Measurements from ENCODE around the gene NFIC.
"Not testable (repeated sequence)": the region's sequence is repeated elsewhere in the genome, so short reads cannot be mapped to it uniquely, and the experiment has no call there.

Gene NFIC

DNA sequence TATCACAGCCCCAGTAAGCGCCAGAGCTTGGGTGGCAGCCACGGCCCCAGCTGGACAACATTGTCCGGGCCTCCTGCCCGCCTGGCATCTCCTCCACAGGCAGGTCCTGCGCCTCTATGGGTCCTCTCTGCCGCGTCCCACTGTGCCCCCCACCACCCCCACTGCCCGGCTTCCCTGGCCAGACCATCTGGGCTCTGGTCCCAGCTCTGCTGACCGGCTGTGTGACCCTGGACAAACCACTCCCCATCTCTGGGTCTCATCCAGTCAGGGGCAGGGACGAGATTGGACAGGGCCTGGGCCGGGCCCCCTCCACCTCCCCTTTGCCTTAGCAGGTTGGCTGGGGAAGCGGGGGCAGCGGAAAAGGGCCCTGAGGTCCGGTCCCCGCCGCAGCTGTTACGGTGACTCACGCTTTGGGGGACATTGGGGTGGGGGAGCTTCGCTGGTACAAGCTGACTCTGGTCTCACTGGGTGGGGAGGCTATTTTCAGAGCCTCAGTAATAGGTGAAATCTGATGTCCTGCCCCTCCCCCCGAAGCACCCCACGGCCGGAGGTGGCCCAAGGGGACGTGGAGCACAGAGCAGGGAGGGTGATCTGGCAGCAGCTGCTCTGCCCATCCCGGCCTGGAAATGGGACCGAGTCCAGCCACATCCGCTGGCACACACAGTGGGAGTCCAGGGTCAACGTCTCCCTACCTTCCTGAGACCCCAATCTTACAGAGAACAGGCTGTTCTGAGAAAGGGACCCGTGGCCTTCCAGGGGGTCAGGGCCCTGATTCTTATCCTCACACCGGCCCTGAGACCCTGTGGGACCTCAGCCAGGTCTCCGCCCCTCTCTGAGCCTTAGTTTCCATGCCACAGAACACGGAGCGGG lies 9.1 kb downstream of the NFIC start:
- DNase-seq = peak; percentile 26

DNA sequence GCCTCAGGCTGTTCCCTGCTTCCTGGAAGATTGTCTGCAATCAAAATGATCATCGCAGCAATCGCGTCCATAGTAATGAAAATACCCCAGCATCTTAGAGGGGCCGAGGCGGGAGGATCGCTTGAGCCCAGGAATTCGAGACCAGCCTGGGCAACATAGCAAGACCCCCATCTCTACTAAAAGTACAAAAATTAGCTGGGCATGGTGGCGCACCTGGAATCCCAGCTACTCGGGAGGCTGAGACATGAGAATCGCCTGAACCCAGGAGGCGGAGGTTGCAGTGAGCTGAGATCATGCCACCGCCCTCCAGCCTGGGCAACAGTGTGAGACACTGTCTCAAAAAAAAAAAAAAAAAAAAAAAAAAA lies 9.7 kb downstream of the NFIC start:
- not testable (repeated sequence) for DNase-seq

DNA sequence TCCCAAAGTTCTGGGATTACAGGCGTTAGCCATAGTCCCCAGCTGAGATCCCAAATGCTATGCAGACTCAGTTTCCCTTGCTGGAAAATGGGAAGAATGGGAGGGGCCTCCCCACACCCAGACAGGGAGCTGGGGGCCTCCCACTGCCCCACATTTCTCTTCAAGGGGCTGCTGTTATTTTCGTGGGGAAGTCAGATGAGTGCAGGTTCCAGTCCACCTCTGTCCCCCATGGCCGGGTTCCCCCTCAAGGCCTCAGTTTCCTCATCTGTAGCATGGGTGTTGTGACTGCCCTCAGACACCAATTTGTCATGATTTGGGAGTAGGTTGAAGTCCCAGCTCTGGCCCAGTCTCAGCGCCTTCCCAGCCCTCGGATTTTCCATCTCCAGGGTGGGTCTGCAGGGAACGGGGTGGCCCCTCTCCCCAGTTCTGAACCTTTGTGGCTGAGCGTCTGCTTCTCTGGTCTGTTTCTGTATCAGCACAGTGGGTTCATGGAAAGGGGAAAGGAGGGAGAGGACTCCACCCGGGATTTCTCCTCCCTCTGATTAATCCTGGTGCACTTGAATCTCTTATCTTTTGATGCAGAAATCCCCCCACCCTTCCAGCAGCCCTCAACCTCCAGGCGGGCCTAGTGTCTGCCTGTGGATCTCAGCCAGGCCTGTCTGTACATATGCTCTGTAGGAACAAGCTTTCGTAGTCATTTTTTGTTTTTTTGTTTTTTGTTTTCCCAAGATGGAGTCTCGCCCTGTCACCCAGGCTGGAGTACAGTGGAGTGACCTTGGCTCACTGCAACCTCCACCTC lies 12.2 kb downstream of the NFIC start:
- DNase-seq = no peak

DNA sequence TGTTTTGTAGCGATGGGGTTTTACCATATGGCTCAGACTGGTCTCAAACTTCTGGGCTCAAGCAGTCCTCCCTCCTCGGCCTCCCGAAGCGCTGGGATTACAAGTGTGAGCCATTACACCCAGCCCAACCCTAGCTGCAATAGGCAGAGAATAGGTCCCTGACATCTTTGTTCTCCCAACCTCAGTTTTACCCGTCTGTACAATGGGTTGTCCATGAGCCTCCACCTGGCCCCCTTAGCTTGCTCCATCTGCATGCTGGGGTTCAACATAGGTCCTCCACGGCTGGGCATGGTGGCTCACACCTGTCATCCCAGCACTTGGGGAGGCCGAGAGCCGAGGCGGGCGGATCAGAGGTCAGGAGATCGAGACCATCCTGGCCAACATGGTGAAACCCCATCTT lies 14.4 kb downstream of the NFIC start:
- no peak for DNase-seq

DNA sequence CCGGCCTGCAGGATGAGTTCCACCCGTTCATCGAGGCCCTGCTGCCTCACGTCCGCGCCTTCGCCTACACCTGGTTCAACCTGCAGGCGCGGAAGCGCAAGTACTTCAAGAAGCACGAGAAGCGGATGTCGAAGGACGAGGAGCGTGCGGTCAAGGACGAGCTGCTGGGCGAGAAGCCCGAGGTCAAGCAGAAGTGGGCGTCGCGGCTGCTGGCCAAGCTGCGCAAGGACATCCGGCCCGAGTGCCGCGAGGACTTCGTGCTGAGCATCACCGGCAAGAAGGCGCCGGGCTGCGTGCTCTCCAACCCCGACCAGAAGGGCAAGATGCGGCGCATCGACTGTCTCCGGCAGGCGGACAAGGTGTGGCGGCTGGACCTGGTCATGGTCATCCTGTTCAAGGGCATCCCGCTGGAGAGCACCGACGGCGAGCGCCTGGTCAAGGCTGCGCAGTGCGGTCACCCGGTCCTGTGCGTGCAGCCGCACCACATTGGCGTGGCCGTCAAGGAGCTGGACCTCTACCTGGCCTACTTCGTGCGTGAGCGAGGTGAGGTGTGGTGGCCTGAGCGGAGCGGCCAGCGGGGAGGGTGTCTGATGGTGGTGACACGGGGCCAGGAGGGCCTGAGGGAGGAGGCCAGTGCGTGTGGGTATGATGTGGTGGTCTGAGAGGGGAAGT lies 15.5 kb downstream of the NFIC start:
- DNase-seq = no peak

DNA sequence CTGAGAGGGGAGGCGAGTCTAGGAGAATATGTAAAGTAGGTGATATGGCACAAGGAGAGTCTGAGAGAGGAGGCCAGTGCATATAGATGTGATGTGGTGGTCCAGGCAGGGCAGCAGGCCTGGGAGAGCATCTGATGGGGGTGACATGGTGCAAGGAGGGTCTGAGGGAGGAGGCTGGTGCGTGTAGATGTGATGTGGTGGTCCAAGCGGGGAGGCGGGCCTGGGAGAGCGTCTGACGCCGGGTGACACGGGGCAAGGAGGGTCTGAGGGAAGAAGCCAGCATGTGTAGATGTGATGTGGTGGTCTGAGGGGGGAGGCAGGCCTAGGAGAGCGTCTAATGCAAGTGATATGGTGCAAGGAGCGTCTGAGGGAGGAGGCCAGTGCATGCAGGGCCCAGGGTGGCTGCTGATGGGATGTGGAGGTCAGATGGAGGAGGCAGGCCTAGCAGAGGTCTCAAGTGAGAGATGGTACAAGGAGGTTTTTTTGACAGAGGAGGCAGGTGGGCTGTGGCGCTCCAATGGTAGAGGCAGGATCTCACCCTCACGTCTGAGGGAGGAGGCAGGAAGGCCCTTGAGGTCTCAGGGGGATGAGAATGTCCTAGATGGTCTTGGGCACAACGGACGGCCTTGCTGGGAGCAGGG lies 16.2 kb downstream of the NFIC start:
- DNase-seq = no peak

DNA sequence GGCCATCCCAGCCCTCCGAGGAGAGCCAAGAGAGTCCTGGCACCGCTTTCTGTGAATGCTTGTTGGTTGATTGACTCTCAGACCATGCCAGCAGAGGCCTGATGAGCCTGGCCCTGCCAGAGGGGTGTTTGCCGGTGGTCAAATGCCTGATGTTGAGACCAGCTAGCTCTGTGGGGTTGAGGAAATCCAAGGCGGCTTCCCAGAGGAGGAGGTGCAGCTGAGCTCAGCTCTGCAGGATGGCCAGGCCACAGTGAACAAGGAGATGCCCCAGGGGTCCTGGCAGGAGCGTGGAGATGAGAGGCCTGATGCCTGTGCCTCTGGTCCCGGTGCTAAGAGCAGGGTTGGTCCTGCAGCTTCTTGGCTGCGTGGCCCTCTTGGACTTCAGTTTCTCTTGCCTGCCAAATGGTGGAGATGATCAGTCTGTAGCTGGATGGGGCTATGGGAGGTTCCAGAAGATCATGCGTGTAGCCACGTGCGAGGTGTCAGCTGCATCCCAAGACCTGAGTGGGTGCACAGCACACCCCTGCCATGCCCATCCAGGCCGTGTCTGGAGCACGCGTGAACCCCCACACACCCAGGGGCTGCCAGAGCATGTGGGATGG lies 16.8 kb downstream of the NFIC start:
- DNase-seq = no peak

DNA sequence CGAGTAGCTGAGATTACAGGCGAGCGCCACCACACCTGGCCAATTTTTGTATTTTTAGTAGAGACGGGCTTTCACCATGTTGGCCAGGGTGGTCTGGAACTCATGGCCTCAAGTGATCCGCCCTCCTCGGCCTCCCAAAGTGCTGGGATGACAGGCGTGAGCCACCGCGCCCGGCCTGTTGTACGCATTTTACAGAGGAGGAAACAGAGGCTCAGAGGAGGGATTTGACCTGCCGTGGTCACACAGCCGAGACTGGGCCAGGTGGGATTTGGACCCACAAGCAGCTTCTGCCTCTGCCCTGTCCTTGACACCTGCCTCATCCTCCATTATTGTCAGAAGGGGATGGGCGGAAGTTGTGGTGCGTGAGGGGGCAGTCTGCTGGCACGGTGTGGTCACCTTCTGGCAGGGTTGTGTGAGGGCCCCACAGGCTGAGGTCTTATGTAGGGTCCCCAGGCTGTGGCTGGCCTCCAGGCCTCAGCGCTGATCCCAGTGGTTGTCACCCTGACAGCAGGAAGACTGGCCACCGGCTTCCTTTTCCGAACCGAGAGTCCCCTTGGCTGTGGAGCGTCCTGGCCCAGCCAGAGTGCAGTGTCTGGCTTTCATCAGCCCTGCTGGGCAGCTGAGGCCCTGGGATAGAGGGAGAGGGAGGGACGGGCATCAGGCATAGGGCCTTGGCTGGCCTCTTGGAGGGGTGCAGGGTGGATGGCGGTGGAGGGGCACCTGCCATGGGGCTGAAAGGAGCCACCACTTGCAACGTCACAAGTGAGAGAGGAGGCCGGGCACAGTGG lies 20.3 kb downstream of the NFIC start:
- no peak for DNase-seq

DNA sequence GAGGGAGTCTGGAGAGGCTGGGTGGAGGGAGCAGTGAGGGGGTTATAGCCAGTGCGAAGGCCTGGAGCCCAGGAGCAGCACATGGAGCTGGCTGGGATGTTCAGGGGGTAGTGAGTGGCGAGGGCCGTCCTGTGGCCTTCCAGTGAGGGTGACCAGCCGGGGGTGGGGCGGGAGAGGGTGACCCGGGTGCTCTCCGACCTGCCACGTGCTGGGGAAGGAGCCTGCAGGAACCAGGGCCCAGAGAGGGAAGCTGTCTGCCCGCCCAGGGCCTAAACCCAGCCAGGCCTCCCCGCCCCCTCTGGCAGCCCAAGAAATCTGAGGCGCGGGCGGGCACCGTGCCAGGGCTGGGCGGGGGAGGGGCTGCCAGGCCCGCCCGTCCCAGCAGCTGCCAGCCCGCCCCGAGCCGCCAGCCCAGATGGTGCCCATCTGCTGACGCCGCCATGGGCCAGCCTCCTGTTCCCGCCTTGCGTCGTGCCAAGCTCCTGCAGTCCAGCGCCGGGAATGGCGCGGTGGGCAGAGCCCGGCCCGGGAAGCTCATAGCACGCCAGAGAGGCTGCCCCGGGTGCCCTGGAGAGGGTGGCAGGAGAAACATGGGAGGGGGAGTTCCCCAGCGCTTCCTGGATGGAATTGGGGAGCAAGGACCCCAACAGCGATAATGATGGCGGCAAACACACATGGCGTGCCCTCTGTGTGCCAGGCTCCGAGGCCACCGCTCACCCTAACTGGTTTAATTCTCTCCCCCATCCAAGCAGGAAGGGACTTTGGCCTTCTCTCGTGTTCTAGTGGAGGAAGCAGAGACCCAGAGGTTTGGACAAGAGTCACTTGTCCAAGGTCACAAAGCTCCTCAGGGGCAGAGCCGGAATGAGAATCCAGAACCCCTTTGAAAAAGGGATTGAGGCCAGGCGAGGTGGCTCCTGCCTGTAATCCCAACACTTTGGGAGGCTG lies 21.5 kb downstream of the NFIC start:
- peak; percentile 22 for DNase-seq

DNA sequence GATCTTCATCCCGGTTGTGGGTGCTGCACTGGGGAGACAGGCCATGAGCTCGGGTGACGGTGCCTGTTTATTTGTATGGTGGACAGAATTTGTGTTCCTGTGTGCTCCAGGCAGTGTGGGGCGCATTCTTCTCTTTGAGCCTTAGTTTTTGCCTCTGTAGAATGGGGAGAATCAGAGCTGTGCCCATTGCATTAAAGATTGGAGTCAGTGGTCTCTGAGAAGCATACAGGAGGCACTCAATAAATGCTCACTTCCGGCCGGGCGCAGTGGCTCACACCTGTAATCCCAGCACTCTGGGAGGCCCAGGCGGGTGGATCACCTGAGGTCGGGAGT lies 23.0 kb downstream of the NFIC start:
- DNase-seq = no peak

DNA sequence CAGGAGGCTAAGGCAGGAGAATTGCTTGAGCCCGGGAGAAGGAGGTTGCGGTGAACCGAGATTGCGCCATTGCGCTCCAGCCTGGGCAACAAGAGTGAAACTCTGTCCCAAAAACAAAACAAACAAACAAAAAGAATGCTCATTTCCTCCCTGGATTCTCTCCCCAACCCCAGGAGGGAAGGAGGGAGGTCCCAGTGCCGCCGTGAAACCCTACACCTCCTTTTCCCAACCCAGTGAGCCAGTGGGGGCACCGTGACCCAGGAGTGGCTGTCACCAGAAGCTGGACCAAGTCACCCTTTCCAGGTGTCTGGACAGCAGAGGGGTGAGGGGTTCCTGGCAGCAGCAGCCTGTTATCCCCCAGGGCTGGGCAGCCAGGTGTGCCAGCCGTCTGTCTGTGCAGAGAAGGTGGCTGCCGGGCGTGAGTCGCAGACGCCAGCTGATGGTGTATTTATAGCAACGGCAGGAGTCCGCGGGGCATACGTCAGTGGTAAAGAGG lies 23.5 kb downstream of the NFIC start:
- DNase-seq = no peak

DNA sequence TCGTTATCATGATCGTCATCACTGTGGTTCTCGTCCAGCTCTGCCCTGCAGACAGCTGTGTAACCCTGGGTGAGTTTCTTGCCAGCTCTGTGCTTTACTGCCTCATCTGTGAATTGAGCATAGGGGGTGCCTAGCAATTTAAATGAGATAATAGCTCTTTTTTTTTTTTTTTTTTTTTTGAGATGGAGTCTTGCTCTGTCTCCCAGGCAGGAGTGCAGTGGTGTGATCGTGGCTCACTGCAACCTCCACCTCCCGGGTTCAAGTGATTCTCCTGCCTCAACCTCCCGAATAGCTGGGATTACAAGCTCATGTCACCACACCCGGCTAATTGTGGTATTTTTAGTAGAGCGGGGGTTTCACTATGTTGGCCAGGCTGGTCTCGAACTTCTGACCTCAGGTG lies 25.5 kb downstream of the NFIC start:
- not testable (repeated sequence) for DNase-seq

DNA sequence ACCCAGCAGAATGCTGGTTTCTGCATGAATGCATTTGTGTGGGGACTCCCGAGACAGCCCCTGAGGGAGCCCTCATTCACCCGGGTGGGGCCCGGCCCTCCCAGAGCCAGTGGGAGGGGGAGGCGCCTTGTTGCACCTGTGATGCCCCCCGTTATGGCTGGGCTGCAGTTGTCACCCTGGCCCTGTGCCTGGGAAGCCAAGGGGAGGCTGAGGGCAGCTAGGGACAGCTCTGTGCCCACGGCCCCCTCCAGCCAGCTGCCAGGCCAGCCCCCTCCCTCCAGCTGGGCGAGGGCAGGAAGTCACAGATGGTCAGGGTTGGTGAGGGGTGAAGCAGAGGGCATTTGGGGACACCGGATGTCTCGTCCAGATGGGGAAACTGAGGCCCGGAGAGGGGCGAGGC lies 26.1 kb downstream of the NFIC start:
- no peak for DNase-seq

DNA sequence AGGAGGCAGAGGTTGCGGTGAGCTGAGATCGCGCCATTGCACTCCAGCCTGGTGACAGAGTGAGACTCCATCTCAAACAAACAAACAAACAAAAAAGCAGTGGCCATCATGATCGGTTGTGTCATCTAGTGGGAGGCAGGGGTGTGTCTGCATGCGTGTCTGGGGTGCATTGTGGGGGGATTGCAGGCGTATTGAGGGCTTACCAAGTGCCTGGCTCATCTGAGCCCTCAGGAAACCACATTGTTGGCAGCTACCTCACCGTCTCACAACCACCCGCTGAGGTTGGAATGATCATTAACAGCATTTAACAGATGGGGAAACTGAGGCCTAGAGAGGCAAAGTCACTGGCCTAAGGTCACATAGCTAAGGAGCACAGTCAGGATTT lies 30.5 kb downstream of the NFIC start:
- no peak for DNase-seq

DNA sequence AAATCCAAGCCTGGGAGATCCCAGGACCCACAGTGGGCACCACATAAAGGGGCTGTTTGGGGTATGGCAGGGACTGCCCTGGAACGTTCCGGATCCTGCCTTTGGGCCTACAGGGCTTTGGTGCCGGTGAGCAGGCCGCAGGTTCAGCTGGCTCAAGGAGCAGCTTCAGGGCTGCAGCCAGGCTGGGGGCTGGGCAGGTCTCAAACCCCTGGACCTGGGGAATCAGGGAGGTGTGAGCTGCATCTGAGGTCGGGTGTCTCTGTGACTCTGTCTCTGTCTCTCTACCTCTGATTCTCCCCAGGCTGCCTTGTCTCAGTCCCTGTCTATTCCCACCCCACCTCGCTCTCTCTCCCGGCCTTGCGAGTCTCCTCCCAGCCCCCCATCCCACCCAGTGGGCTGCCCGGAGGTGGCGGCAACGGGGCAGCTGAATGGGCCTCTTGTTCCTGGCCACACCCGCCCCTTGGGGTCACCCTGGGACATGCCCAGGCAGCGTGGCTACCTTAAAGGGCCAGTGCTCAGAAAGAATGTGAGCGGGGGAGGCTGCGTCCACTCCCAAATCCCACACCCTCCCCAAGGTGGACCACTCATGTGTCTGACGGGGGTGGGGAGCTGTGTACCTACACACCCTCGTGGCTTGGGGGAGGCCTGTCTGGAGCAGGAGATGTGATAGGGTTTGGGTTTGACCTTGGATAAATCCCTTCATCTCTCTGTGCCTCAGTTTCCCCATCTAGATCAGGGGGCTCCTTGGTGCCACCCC lies 31.1 kb downstream of the NFIC start:
- DNase-seq = peak; percentile 34

DNA sequence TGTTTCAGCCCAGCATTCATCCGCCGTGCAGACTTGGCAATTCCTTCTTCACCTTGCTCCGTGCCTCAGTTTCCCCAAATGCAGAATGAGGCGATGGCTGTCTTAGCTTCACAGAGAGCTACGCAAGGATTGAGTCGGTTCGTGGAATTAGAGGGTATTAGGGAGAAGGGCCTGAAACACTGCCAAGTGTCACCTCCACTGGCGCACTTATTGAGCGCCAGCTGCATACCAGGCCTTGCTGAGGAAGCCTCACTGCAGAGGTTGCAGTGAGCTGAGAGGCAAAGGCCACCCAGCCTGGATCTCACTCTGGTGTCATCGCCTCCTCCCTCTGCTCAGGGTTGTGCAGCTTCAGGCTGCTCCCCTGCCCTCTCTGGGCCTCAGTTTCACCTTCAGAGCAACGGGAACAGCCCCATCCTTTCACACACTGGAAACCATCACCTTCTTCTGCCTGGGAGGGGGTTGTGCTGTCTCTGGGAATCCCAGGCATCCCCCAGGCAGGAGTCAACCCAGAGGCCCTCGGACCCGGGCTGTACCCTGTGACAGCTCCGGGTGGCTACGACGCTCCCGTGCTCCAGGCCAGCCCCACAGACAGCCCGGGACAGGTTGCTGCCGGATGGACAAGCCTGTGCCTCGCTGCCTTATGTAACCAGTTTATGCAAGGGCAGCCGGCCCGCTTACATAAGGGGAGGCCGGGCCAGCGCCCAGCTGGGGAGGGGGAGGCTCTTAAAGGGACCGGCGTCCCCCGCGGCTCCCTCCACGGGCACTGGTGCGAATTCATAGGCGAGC lies 31.9 kb downstream of the NFIC start:
- no peak for DNase-seq

DNA sequence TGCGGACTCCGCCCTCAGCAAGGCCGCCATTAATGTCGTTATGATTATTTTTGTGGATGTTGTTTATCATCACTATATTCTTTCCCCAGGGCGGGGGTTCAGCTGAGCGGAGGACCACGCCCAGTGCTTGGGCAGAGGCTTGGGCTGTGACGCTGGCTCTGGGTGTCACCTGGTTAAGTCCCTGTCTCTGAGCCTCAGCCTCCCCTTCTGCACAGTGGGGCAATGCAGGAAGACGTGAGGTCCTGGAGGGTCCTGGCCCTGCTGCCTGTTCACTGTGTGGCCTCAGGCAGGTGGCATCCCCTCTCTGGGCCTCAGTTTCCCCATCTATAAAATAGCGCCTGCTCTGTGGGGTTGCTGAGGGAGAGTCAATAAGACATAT lies 32.5 kb downstream of the NFIC start:
- DNase-seq = no peak

DNA sequence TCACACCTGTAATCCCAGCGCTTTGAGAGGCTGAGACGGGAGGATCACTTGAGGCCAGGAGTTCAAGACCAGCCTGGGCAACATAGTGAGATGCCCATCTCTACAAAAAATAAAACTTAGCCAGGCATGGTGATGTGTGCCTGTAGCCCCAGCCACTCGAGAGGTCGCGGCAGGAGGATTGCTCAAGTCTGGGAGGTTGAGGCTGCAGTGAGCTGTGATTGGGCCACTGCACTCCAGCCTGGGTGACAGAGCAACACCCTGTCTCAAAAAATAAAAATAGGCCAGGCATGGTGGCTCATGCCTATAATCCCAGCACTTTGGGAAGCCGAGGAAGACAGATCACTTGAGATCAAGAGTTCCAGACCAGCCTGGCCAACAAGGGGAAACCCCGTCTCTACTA lies 32.9 kb downstream of the NFIC start:
- not testable (repeated sequence) for DNase-seq
